Skeletal muscle tissue (tissue), 4 donors: ENCODE results near the gene CD160. TPM values are rescaled to one million over a fixed set of nuclear protein-coding genes. Genes with fewer than 3 reads are reported as not detected.
"Not testable (repeated sequence)": the region's sequence is repeated elsewhere in the genome, so short reads cannot be mapped to it uniquely, and the experiment has no call there.

Source experiments
- H3K27ac ChIP-seq: one replicate; pipeline ENCODE4 v1.7.0; 2013; ENCODE audit warnings: mild to moderate bottlenecking, low read depth, low read length, inconsistent platforms
- H3K27me3 ChIP-seq, 3 donors: one replicate each; pipeline ENCODE4 v1.7.0; 2013; ENCODE audit warnings: low read length in 3 of 3; ENCODE audit not compliant: control insufficient read depth in 3 of 3, insufficient read depth in 3 of 3
- H3K36me3 ChIP-seq, 3 donors: one replicate each; pipeline ENCODE4 v1.7.0; 2013; ENCODE audit warnings: low read length in 3 of 3; ENCODE audit not compliant: control insufficient read depth in 3 of 3, insufficient read depth in 3 of 3
- H3K4me1 ChIP-seq, 3 donors: one replicate each; pipeline ENCODE4 v1.7.0; 2013; ENCODE audit warnings: low read length in 3 of 3, mild to moderate bottlenecking in 3 of 3; ENCODE audit not compliant: control insufficient read depth in 3 of 3, insufficient read depth in 3 of 3
- H3K4me3 ChIP-seq, 3 donors: one replicate each; pipeline ENCODE4 v1.7.0; 2013; ENCODE audit warnings: low read length in 3 of 3
- H3K9ac ChIP-seq, 3 donors: one replicate each; pipeline ENCODE4 v1.7.0; 2013; ENCODE audit warnings: low read length in 3 of 3, mild to moderate bottlenecking in 3 of 3, moderate library complexity in 2 of 3, low read depth in 1 of 3
- H3K9me3 ChIP-seq, 3 donors: one replicate each; pipeline ENCODE4 v1.7.0; 2013; ENCODE audit warnings: low read length in 3 of 3; ENCODE audit not compliant: control insufficient read depth in 3 of 3
- total RNA-seq: library from RNA; depleted of rRNA; stranded (reverse); fragments of >200 nt; gene quantifications from one replicate; pipeline ENCODE4 v1.2.3, GENCODE V29; 2014
- donor health status: Osteomylitis.

Gene CD160
- total RNA-seq, 1 donor from 2014 or later, result under 0.01 TPM

- not testable (repeated sequence) for H3K27me3 ChIP-seq, H3K4me1 ChIP-seq, H3K4me3 ChIP-seq, H3K27ac ChIP-seq, H3K9ac ChIP-seq, H3K9me3 ChIP-seq
- H3K36me3 ChIP-seq, result peaks cover 12 to 27% (median 12%) of the 10 kb centered on the region in 3 donors
Measured at GRCh38 chr1:145766926-145767325, 47.6 kb downstream of the CD160 start.

- not testable (repeated sequence) for H3K27ac ChIP-seq, H3K27me3 ChIP-seq, H3K9ac ChIP-seq, H3K4me1 ChIP-seq, H3K4me3 ChIP-seq, H3K9me3 ChIP-seq
- peaks cover 10 to 29% (median 12%) of the 10 kb centered on the region in 3 donors for H3K36me3 ChIP-seq
Measured at GRCh38 chr1:145768004-145768403, 48.7 kb downstream of the CD160 start.

- no peak overlapping the region for H3K4me3 ChIP-seq
- H3K36me3 ChIP-seq, result peaks cover 12 to 34% (median 14%) of the 10 kb centered on the region in 3 donors
- no peaks in the 10 kb centered on the region for H3K9me3 ChIP-seq
- no peak overlapping the region for H3K9ac ChIP-seq
- H3K4me1 ChIP-seq, result no peaks in the 10 kb centered on the region
- no peaks in the 10 kb centered on the region for H3K27me3 ChIP-seq
- no peak overlapping the region for H3K27ac ChIP-seq
Measured at GRCh38 chr1:145771056-145771455, 51.8 kb downstream of the CD160 start.

- Histone ChIP-seq H3K4me3 (no peak overlapping the region), H3K9me3 (no peaks in the 10 kb centered on the region), H3K4me1 (peaks cover 0 to 7% (median 3%) of the 10 kb centered on the region in 3 donors), H3K36me3 (peaks cover 10 to 30% (median 12%) of the 10 kb centered on the region in 3 donors), H3K9ac (no peak overlapping the region), H3K27me3 (no peaks in the 10 kb centered on the region), H3K27ac (no peak overlapping the region)
Measured at GRCh38 chr1:145773423-145773822, 54.1 kb downstream of the CD160 start.

- Histone ChIP-seq H3K36me3 (peaks cover 2 to 6% (median 2%) of the 10 kb centered on the region in 3 donors), H3K4me1 (peaks cover 7 to 11% (median 9%) of the 10 kb centered on the region in 3 donors), H3K9me3 (no peaks in the 10 kb centered on the region), H3K27ac (peak overlapping the region; percentile 54), H3K4me3 (peak overlapping the region in 1 of 3 donors; percentile 6), H3K27me3 (no peaks in the 10 kb centered on the region), H3K9ac (peak overlapping the region in 1 of 3 donors; percentile 10)
Measured at GRCh38 chr1:145777357-145778145, 58.3 kb downstream of the CD160 start.

GRCh38 chr1:145778146-145778540 lies 58.8 kb downstream of the CD160 start:
- peaks cover 7 to 11% (median 9%) of the 10 kb centered on the region in 3 donors for H3K4me1 ChIP-seq
- H3K36me3 ChIP-seq, result peaks cover 2 to 6% (median 2%) of the 10 kb centered on the region in 3 donors
- peak overlapping the region; percentile 54 for H3K27ac ChIP-seq

GRCh38 chr1:145782272-145783099 lies 63.2 kb downstream of the CD160 start:
- Histone ChIP-seq H3K27ac (peak overlapping the region; percentile 88), H3K36me3 (no peaks in the 10 kb centered on the region), H3K9me3 (no peaks in the 10 kb centered on the region), H3K27me3 (no peaks in the 10 kb centered on the region), H3K9ac (peak overlapping the region; percentile 6 to 73 (median 42)), H3K4me1 (peaks cover 4 to 17% (median 9%) of the 10 kb centered on the region in 3 donors), H3K4me3 (peak overlapping the region; percentile 52 to 54 (median 53))

More at GRCh38 chr1:145778146-145778540, 58.8 kb downstream of the CD160 start:
- no peak overlapping the region for H3K4me3 ChIP-seq
- H3K27me3 ChIP-seq, result no peaks in the 10 kb centered on the region
- H3K9me3 ChIP-seq, result no peaks in the 10 kb centered on the region
- H3K9ac ChIP-seq, result no peak overlapping the region

GRCh38 chr1:145784409-145784808 lies 65.1 kb downstream of the CD160 start:
- H3K4me3 ChIP-seq, result peak overlapping the region; percentile 53 to 64 (median 60)
- no peaks in the 10 kb centered on the region for H3K9me3 ChIP-seq
- peaks cover 4 to 17% (median 6%) of the 10 kb centered on the region in 3 donors for H3K4me1 ChIP-seq
- H3K27me3 ChIP-seq, result no peaks in the 10 kb centered on the region
- H3K36me3 ChIP-seq, result peaks cover 0 to 3% (median 0%) of the 10 kb centered on the region in 3 donors
- peak overlapping the region; percentile 42 to 75 (median 73) for H3K9ac ChIP-seq
- peak overlapping the region; percentile 88 for H3K27ac ChIP-seq

- H3K36me3 ChIP-seq, result peaks cover 0 to 3% (median 0%) of the 10 kb centered on the region in 3 donors
- peak overlapping the region; percentile 88 for H3K27ac ChIP-seq
- no peaks in the 10 kb centered on the region for H3K27me3 ChIP-seq
- H3K9ac ChIP-seq, result no peak overlapping the region
- H3K4me3 ChIP-seq, result no peak overlapping the region
- no peaks in the 10 kb centered on the region for H3K9me3 ChIP-seq
- peaks cover 4 to 17% (median 6%) of the 10 kb centered on the region in 3 donors for H3K4me1 ChIP-seq
Measured at GRCh38 chr1:145785547-145785946, 66.2 kb downstream of the CD160 start.
